IMR-90 (cell line): ENCODE results near the gene NKIRAS1. TPM values are rescaled to one million over a fixed set of nuclear protein-coding genes. Genes with fewer than 3 reads are reported as not detected.
A peak's percentile ranks its signal among the peaks of the same experiment; 100 is the strongest.

Experiments
- ATAC-seq: fragments of 200-7000 bp; cut with Tn5 transposase; 2 replicates; pipeline ENCODE4 v1.9.1; 2020; ENCODE audit warnings: low read depth, mild to moderate bottlenecking, moderate library complexity
- BruUV-seq: library from RNA; stranded (reverse); fragments of 400-500 nt; replicated peaks from 2 replicates; lab custom pipeline; 2021; lab: Mats Ljungman, UMichigan
- CTCF ChIA-PET: fragments of 300-600 bp; formaldehyde crosslinking; extraction: SDS; loops from one replicate; lab custom pipeline; 2021; ENCODE audit warnings: antibody characterized with exemption; lab: Yijun Ruan, JAX
- POLR2A ChIA-PET: fragments of 300-600 bp; sonication (Branson Sonifier 250); formaldehyde crosslinking; loops from one replicate; lab custom pipeline; 2022; ENCODE audit warnings: antibody characterized with exemption; ENCODE audit not compliant: unreplicated experiment; lab: Charles Lee
- DNase-seq: peaks from one replicate; pipeline ENCODE4 v3.0.0; 2013
- H2AFZ ChIP-seq: replicated peaks from 2 replicates; pipeline ENCODE3; 2013; ENCODE audit warnings: low read length, mild to moderate bottlenecking; ENCODE audit not compliant: poor library complexity
- H2AK5ac ChIP-seq: 2 replicates; pipeline ENCODE4 v1.6.1; 2013; ENCODE audit warnings: low read depth, low read length, inconsistent platforms
- H2AK9ac ChIP-seq: replicated peaks from 2 replicates; pipeline ENCODE3; 2013; ENCODE audit warnings: mild to moderate bottlenecking, low read depth, low read length, moderate library complexity; ENCODE audit not compliant: poor library complexity
- H2BK120ac ChIP-seq: 2 replicates; pipeline ENCODE4 v1.6.1; 2013; ENCODE audit warnings: low read depth, low read length, inconsistent platforms
- H2BK15ac ChIP-seq: 3 replicates; pipeline ENCODE4 v1.6.1; 2013; ENCODE audit warnings: low read depth, low read length, inconsistent platforms
- H2BK20ac ChIP-seq: 2 replicates; pipeline ENCODE4 v1.6.1; 2013; ENCODE audit warnings: low read depth, mild to moderate bottlenecking, inconsistent platforms, low read length, moderate library complexity
- H2BK5ac ChIP-seq: 2 replicates; pipeline ENCODE4 v1.6.1; 2013; ENCODE audit warnings: mild to moderate bottlenecking, low read depth, low read length, inconsistent platforms; ENCODE audit not compliant: poor library complexity, severe bottlenecking
- H3K14ac ChIP-seq: replicated peaks from 2 replicates; pipeline ENCODE4 v1.6.1; 2013; ENCODE audit warnings: low read depth, low read length, inconsistent platforms
- H3K18ac ChIP-seq: 2 replicates; pipeline ENCODE4 v1.6.1; 2013; ENCODE audit warnings: low read depth, low read length, control low read depth
- H3K23ac ChIP-seq: 2 replicates; pipeline ENCODE4 v1.6.1; 2013; ENCODE audit warnings: low read depth, low read length, inconsistent platforms
- H3K27ac ChIP-seq: 2 replicates; pipeline ENCODE4 v1.5.1; 2013; ENCODE audit warnings: mild to moderate bottlenecking, control low read depth, low read length; ENCODE audit not compliant: insufficient read depth
- H3K27me3 ChIP-seq: 2 replicates; pipeline ENCODE4 v1.6.1; 2013; ENCODE audit warnings: low read length; ENCODE audit not compliant: control insufficient read depth, insufficient read depth
- H3K36me3 ChIP-seq: 2 replicates; pipeline ENCODE4 v1.6.1; 2013; ENCODE audit warnings: low read length, mixed read lengths; ENCODE audit not compliant: control insufficient read depth, insufficient read depth
- H3K4ac ChIP-seq: 2 replicates; pipeline ENCODE4 v1.6.1; 2013; ENCODE audit warnings: low read depth, low read length, inconsistent platforms
- H3K4me1 ChIP-seq: 2 replicates; pipeline ENCODE4 v1.6.1; 2013; ENCODE audit warnings: low read length, mixed read lengths; ENCODE audit not compliant: control insufficient read depth, insufficient read depth
- H3K4me2 ChIP-seq: 2 replicates; pipeline ENCODE4 v1.6.1; 2013; ENCODE audit warnings: low read depth, mild to moderate bottlenecking, control low read depth, low read length, moderate library complexity
- H3K4me3 ChIP-seq: 2 replicates; pipeline ENCODE4 v1.5.1; 2013; ENCODE audit warnings: low read depth, mild to moderate bottlenecking, control low read depth, low read length, moderate library complexity; ENCODE audit not compliant: insufficient read depth
- H3K56ac ChIP-seq: 2 replicates; pipeline ENCODE4 v1.6.1; 2013; ENCODE audit warnings: low read length, inconsistent platforms; ENCODE audit not compliant: insufficient read depth; ENCODE audit errors: extremely low read depth
- H3K79me1 ChIP-seq, 2 experiments: 2 replicates each; pipeline ENCODE4 v1.6.1; 2013; ENCODE audit warnings: low read length in 2 of 2, inconsistent platforms in 1 of 2, low read depth in 1 of 2
- H3K9ac ChIP-seq: 2 replicates; pipeline ENCODE4 v1.6.1; 2013; ENCODE audit warnings: low read depth, low read length, control low read depth
- H3K9me1 ChIP-seq: 2 replicates; pipeline ENCODE4 v1.6.1; 2013; ENCODE audit warnings: low read length, inconsistent platforms; ENCODE audit not compliant: insufficient read depth
- H3K9me3 ChIP-seq: 2 replicates; pipeline ENCODE4 v1.6.1; 2013; ENCODE audit warnings: low read length; ENCODE audit not compliant: control insufficient read depth, insufficient read depth
- H4K20me1 ChIP-seq: 2 replicates; pipeline ENCODE4 v1.6.1; 2013; ENCODE audit warnings: low read length, inconsistent platforms; ENCODE audit not compliant: insufficient read depth
- H4K5ac ChIP-seq: 2 replicates; pipeline ENCODE4 v1.6.1; 2013; ENCODE audit warnings: mild to moderate bottlenecking, low read depth, low read length, control low read depth
- H4K8ac ChIP-seq, 2 experiments: 2 replicates each; pipeline ENCODE4 v1.6.1; 2013; ENCODE audit warnings: low read depth in 2 of 2, low read length in 2 of 2, control low read depth in 1 of 2, inconsistent platforms in 1 of 2
- H4K91ac ChIP-seq: 2 replicates; pipeline ENCODE4 v1.6.1; 2013; ENCODE audit warnings: low read depth, low read length, inconsistent platforms; ENCODE audit not compliant: insufficient read depth
- MXI1 ChIP-seq: IDR thresholded peaks from 2 replicates; pipeline ENCODE4 v1.6.1; 2012; ENCODE audit warnings: low read depth, mild to moderate bottlenecking, low read length, moderate library complexity, borderline replicate concordance
- NFE2L2 ChIP-seq: fragments of 150-350 bp; IDR thresholded peaks from 2 replicates; pipeline ENCODE4 v1.6.1; 2016; ENCODE audit warnings: low read depth, mild to moderate bottlenecking, low read length
- WGBS, 2 experiments: methylation state at CpG; one replicate each; pipeline versions ENCODE4 v1.1.5 to v1.1.7; 2013; ENCODE audit warnings: missing lambda C conversion rate in 2 of 2; ENCODE audit not compliant: insufficient read length in 1 of 2; ENCODE audit errors: extremely low coverage in 2 of 2; 5-methylcytosine and 5-hydroxymethylcytosine counted together
- dilution Hi-C: fragments of 300-500 bp; cut with HindIII; formaldehyde crosslinking; loops from one replicate; pipeline ENCODE4 v1.14.3; 2018; ENCODE audit warnings: low sequenced_read_pairs; ENCODE audit not compliant: unreplicated experiment
- in situ Hi-C: fragments of 300-500 bp; cut with MboI; formaldehyde crosslinking; loops from 3 replicates; pipeline ENCODE4 v1.14.3; 2019; ENCODE audit warnings: low sequenced_read_pairs, inconsistent platforms, mixed read lengths
- intact Hi-C: fragments of 100-400 bp; cut with micrococcal nuclease; formaldehyde crosslinking; loops from 2 replicates; pipeline ENCODE4 v1.10.0; 2022
- polyA plus RNA-seq, 3 experiments: library from polyadenylated mRNA; depleted of rRNA; stranded (reverse); fragments of >200 nt; gene quantifications; 2 replicates each; pipeline ENCODE4 v1.2.3, GENCODE V29; 2012; ENCODE audit warnings: low replicate concordance in 1 of 3
- total RNA-seq: library from RNA; depleted of rRNA; stranded (reverse); fragments of >200 nt; gene quantifications from 2 replicates; pipeline ENCODE4 v1.2.3, GENCODE V29; 2012

NKIRAS1 gene
- total and polyA plus RNA-seq, 2 of the 4 experiments (the other 2 are of a cell fraction) = 6.1 to 6.8 TPM

DNA sequence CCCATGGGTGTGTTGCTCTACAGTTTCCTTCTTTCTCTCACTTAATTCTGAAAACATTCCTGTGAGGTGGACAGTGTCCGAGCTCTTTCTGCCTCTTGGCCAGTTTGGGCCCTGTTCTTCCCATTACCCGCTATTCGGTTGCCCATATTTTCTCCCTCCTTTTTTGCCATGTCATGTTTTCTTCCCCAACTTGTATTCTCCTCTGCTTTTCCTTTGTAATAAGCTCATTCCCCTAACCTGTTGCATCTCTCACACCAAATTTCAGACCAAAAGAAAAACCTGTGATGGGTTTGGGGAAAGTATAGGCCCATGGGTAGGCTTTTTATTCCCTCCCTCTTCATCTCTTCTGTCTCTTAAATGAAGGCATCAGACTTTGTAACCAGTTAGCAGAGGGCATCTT lies 30.5 kb downstream of the NKIRAS1 start:
- POLR2A ChIA-PET = no interaction called here
- Histone ChIP-seq H2BK20ac (no peak overlapping the region), H4K8ac (no peak overlapping the region), H3K9me1 (peaks cover 3% of the 10 kb centered on the region; the same call in 1 of the 2 replicates), H3K9me3 (no peaks in the 10 kb centered on the region), H4K20me1 (peaks cover 6% of the 10 kb centered on the region), H3K27ac (no peak overlapping the region), H3K4ac (no peak overlapping the region), H2BK5ac (no peak overlapping the region), H3K36me3 (peaks cover 12% of the 10 kb centered on the region; the same call in 1 of the 2 replicates), H2AK5ac (no peak overlapping the region), H3K4me1 (no peaks in the 10 kb centered on the region), H3K18ac (no peak overlapping the region), H2AK9ac (no peak overlapping the region), H3K27me3 (no peaks in the 10 kb centered on the region), H3K4me3 (no peak overlapping the region), H3K14ac (no peak overlapping the region), H3K9ac (no peak overlapping the region), H4K91ac (no peak overlapping the region), H3K23ac (no peak overlapping the region), H3K56ac (no peak overlapping the region), H4K5ac (no peak overlapping the region), H2BK15ac (no peak overlapping the region), H2BK120ac (no peak overlapping the region), H3K79me1 (peaks cover 28 to 34% of the 10 kb centered on the region in 2 experiments), H2AFZ (no peak overlapping the region), H3K4me2 (no peak overlapping the region)
- WGBS, 2 experiments = no CpG with 5 or more reads among the region's 3 CpGs
- ATAC-seq (no peak), DNase-seq (no peak)
- no TSS peak for BruUV-seq
- intact Hi-C loops (no loop called here), in situ Hi-C loops (loop anchor here (25.0 kb wide), 2 partner anchors 351 to 801 kb away; no protein-coding TSS in a partner anchor), dilution Hi-C loops (no loop called here)
- CTCF ChIA-PET = no interaction called here
- TF ChIP-seq MXI1 = no peak
- peak; percentile 65 for TF ChIP-seq NFE2L2
